ENCODE data around the gene TBX4. TPM values are rescaled to one million over a fixed set of nuclear protein-coding genes. Genes with fewer than 3 reads are reported as not detected.
"Not testable (repeated sequence)": the region's sequence is repeated elsewhere in the genome, so short reads cannot be mapped to it uniquely, and the experiment has no call there.

TBX4 gene
- total and polyA plus RNA-seq, 12 donors: 0.03 TPM; not detected in 11

DNA sequence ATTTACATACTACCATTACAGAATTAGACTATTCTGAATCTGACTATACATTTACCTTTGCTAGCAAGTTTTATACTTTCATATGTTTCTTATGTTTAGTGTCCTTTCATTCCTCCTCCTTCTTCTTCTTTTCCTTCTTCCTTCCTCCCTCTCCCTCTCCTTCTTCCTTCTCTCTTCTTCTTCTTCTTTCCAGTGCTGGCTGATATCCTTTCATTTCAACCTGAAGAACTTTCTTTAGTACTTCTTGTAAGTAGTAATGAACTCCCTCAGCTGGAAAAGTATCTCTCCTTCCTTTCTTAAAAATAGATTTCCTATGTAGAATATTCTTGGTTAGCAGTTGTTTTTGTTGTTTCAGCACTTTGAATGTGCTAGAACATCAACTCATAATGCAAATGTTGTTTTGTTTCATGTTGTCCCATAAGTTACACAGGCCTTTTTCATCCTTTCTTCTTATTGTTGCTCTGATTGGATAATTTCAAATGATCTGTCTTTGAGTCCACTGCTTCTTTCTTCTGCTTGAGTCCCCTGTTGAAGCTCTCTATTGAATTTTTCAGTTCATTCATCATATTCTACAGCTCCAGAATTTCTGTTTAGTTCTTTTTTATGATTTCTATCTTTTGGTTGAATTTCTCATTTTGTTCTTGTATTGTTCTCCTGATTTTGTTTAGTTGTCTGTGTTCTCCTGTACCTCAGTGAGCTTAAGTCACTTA lies 15.1 kb upstream of the TBX4 start:
- Histone ChIP-seq H3K9me3 (peaks cover 0 to 38% (median 15%) of the 10 kb centered on the region in 11 donors), H3K4me1 (no peaks in the 10 kb centered on the region), H3K4me3 (no peak overlapping the region), H3K27me3 (peaks cover 0 to 28% (median 22%) of the 10 kb centered on the region in 7 donors), H3K27ac (no peak overlapping the region), H3K36me3 (no peaks in the 10 kb centered on the region)
- DNase-seq (no peak), ATAC-seq (no peak)
- intact Hi-C loops (cut with DNase I): loop anchor here in 2 of 10 donors (10.0 kb wide), 2 partner anchors 98 to 108 kb away; no protein-coding TSS in a partner anchor
- TF ChIP-seq, protein P1, sequence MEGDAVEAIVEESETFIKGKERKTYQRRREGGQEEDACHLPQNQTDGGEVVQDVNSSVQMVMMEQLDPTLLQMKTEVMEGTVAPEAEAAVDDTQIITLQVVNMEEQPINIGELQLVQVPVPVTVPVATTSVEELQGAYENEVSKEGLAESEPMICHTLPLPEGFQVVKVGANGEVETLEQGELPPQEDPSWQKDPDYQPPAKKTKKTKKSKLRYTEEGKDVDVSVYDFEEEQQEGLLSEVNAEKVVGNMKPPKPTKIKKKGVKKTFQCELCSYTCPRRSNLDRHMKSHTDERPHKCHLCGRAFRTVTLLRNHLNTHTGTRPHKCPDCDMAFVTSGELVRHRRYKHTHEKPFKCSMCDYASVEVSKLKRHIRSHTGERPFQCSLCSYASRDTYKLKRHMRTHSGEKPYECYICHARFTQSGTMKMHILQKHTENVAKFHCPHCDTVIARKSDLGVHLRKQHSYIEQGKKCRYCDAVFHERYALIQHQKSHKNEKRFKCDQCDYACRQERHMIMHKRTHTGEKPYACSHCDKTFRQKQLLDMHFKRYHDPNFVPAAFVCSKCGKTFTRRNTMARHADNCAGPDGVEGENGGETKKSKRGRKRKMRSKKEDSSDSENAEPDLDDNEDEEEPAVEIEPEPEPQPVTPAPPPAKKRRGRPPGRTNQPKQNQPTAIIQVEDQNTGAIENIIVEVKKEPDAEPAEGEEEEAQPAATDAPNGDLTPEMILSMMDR (IDR thresholded peaks at IDR 0.05): no peak

DNA sequence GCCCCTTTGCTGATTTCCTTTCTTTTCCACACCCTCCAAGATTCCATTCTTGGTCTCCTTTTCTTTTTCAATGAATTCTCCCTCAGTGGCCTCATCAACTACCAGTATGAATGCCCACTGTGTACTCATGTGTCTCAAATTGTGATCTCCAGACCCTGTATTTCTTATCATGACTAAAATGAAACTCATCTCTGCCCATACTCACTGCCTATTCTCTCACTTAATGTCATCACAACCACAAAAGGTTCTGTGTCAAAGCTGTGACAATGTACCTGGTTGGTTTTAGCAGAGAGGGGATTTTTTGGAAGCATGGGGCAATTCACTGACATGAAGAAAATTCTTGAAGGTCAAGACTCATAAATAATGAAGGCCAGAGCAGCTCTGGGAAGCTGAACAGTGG lies 11.5 kb upstream of the TBX4 start:
- intact Hi-C loops (cut with DNase I): no loop called here
- no peaks in the 10 kb centered on the region for H3K36me3 ChIP-seq
- H3K9me3 ChIP-seq: peaks cover 0 to 27% (median 10%) of the 10 kb centered on the region in 11 donors
- TF ChIP-seq, protein P1 (IDR thresholded peaks at IDR 0.05): no peak
- no peaks in the 10 kb centered on the region for H3K4me1 ChIP-seq
- ATAC-seq (no peak), DNase-seq (no peak)
- H3K4me3 ChIP-seq: no peak overlapping the region
- no peak overlapping the region for H3K27ac ChIP-seq
- H3K27me3 ChIP-seq: peaks cover 0 to 48% (median 27%) of the 10 kb centered on the region in 7 donors

DNA sequence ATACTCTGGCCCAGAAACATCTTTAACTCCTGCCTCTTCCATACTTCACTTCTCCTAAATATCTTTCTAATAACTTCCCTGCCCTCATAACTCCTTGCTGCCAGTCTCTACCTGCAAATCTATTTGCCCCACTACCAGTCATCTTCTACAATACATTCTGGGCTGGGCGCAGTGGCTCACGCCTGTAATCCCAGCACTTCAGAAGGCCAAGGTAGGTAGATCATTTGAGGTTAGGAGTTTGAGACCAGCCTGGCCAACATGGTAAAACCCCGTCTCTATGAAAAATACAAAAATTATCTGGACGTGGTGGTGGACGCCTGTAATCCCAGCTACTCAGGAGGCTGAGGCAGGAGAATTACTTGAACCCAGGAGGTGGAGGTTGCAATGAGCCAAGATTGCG lies 10.7 kb upstream of the TBX4 start:
- H3K27me3 ChIP-seq: peaks cover 0 to 48% (median 35%) of the 10 kb centered on the region in 7 donors
- H3K36me3 ChIP-seq; H3K4me1 ChIP-seq; DNase-seq; H3K27ac ChIP-seq; H3K4me3 ChIP-seq; ATAC-seq; intact Hi-C loops (cut with DNase I): not testable (repeated sequence)
- peaks cover 0 to 19% (median 3%) of the 10 kb centered on the region in 11 donors for H3K9me3 ChIP-seq
- 95% methylated on average over 6 of the region's 6 CpGs for WGBS, 2 donors

DNA sequence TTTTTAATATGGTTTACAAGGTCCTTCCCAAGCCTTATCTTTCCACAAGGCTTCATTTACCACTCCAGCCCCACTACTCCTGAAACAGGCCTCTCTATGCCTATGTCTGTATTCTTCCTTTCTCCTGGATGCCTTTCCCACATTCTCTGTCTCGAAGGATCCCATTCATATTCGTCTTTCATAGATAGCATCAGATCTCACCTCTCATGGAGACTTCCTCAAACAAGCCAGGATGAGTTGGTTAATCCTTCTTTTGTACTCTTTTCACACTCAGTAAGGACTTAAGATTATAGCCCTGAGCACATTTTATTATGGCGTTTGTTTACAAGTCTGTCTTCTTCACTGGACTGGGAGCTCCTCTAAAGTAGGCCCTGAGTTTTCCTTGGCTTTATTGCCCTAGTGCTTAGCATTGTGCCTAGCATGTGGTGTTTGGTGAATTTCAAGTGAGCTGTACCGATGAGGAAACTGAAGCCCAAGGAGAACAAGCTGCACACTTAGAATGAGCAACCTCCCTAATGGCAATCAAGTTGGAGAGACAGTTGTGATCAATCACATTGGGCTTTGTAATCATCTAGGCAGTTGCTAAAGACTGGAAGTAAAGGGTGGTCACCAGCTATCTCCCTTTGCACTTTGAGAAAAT lies 10.0 kb upstream of the TBX4 start:
- intact Hi-C loops (cut with DNase I): no loop called here
- H3K4me1 ChIP-seq: no peaks in the 10 kb centered on the region
- ATAC-seq: no peak
- TF ChIP-seq, protein P1 (IDR thresholded peaks at IDR 0.05): no peak
- H3K27ac ChIP-seq: no peak overlapping the region
- peaks cover 0 to 55% (median 39%) of the 10 kb centered on the region in 7 donors for H3K27me3 ChIP-seq
- H3K9me3 ChIP-seq: peaks cover 0 to 11% (median 0%) of the 10 kb centered on the region in 11 donors
- WGBS, 2 donors: 68 to 81% methylated on average over 4 of the region's 4 CpGs
- H3K36me3 ChIP-seq: no peaks in the 10 kb centered on the region
- DNase-seq: no peak
- H3K4me3 ChIP-seq: no peak overlapping the region

Data from heart right ventricle (tissue), 16 donors.